Esophagus squamous epithelium (tissue), 5 donors: ENCODE measurements around the gene PLXDC1. TPM values are rescaled to one million over a fixed set of nuclear protein-coding genes. Genes with fewer than 3 reads are reported as not detected.
"Not testable (repeated sequence)": the region's sequence is repeated elsewhere in the genome, so short reads cannot be mapped to it uniquely, and the experiment has no call there.

Experiments used
- DNase-seq: peaks from one replicate; lab custom pipeline; 2025; lab: John Stamatoyannopoulos, UW
- H3K27ac ChIP-seq, 4 donors: fragments of 200-600 bp; sonication (generic); one replicate each; pipeline ENCODE4 v1.5.1; 2016 to 2019; ENCODE audit warnings: mild to moderate bottlenecking in 1 of 4
- H3K27me3 ChIP-seq, 4 donors: fragments of 200-600 bp; sonication (generic); 1 replicate in 3 of 4; 2 replicates in 1 of 4; pipeline versions ENCODE4 v1.5.1 to v1.6.0; 2017 to 2021; ENCODE audit warnings: antibody characterized with exemption in 1 of 4
- H3K36me3 ChIP-seq, 3 donors: fragments of 200-600 bp; sonication (generic); one replicate each; pipeline ENCODE4 v1.5.1; 2016 to 2019
- H3K4me1 ChIP-seq, 3 donors: fragments of 200-600 bp; sonication (generic); one replicate each; pipeline ENCODE4 v1.5.1; 2017 to 2019
- H3K4me3 ChIP-seq, 4 donors: fragments of 200-600 bp; sonication (generic); 1 replicate in 3 of 4; 2 replicates in 1 of 4; pipeline ENCODE4 v1.5.1; 2016 to 2019; ENCODE audit warnings: mild to moderate bottlenecking in 2 of 4, moderate library complexity in 1 of 4
- H3K9me3 ChIP-seq, 3 donors: fragments of 200-600 bp; sonication (generic); one replicate each; pipeline ENCODE4 v1.5.1; 2016 to 2019
- POLR2A ChIP-seq, 4 donors: fragments of 450-650 bp; IDR thresholded peaks; one replicate each; pipeline ENCODE4 v1.6.1; 2017; ENCODE audit warnings: antibody characterized with exemption in 4 of 4, mild to moderate bottlenecking in 4 of 4, moderate library complexity in 3 of 4
- WGBS, 2 donors: methylation state at CpG; one replicate each; pipeline ENCODE4 v1.1.5; 2018; 5-methylcytosine and 5-hydroxymethylcytosine counted together
- intact Hi-C: fragments of 100-400 bp; cut with DNase I; formaldehyde crosslinking; loops from one replicate; pipeline ENCODE4 v1.15.0; 2022
- total RNA-seq, 4 donors: library from RNA; depleted of rRNA; stranded (reverse); fragments of >200 nt; gene quantifications; one replicate each; pipeline ENCODE4 v1.1.0, GENCODE V29; 2016
- TF ChIP-seq, protein P1 (sequence below), 6 experiments: fragments of 450-650 bp in 4 of 6; fragments of 200-600 bp in 2 of 6; sonication (generic) in 2 of 6; IDR thresholded peaks; one replicate each; pipeline ENCODE4 v1.5.1; 2016 to 2019; ENCODE audit warnings: antibody characterized with exemption in 6 of 6, mild to moderate bottlenecking in 4 of 6, moderate library complexity in 4 of 6
- donor health status: DM: yes; HTN: yes; CAD: no.

PLXDC1 gene
- total RNA-seq, 4 donors from 2014 or later, result 1.2 to 7.2 (median 4.6) TPM

DNA sequence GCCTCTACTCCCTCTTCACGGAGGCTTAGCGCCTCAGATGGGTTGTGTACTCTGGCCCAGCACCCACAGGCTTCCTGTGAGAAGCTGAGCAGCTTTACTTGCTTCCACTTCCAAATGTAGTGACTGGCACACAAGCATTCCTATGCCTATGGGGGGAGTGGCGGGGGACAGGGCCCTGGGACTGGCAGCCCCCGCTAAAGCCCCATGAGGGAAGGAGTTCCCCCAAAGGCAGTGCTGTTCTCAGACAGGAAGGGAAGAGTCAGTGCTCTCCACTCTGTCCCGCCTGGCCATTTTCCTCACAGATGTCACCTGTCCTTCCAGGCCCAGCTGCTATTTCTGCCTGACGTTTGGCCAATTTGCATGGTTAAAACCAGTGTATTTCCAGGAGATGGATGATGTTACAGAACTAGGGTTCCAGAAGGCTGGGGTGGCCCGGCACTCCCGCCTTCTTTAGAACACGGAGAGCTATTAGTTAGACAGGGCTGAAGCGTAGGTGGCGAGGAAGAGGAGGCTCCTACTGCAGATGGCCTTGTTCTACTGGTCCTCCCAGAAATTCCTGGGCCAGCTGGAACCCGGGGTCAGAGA is 100.3 kb downstream of the PLXDC1 start:
- TF ChIP-seq POLR2A (IDR thresholded peaks at IDR 0.05), result no peak
- TF ChIP-seq, protein P1, sequence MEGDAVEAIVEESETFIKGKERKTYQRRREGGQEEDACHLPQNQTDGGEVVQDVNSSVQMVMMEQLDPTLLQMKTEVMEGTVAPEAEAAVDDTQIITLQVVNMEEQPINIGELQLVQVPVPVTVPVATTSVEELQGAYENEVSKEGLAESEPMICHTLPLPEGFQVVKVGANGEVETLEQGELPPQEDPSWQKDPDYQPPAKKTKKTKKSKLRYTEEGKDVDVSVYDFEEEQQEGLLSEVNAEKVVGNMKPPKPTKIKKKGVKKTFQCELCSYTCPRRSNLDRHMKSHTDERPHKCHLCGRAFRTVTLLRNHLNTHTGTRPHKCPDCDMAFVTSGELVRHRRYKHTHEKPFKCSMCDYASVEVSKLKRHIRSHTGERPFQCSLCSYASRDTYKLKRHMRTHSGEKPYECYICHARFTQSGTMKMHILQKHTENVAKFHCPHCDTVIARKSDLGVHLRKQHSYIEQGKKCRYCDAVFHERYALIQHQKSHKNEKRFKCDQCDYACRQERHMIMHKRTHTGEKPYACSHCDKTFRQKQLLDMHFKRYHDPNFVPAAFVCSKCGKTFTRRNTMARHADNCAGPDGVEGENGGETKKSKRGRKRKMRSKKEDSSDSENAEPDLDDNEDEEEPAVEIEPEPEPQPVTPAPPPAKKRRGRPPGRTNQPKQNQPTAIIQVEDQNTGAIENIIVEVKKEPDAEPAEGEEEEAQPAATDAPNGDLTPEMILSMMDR (IDR thresholded peaks at IDR 0.05), result no peak
- H3K9me3 ChIP-seq, result peaks cover 0 to 31% (median 30%) of the 10 kb centered on the region in 3 donors
- H3K36me3 ChIP-seq, result no peaks in the 10 kb centered on the region
- H3K27ac ChIP-seq, result no peak overlapping the region
- no peak overlapping the region for H3K4me3 ChIP-seq
- WGBS, 2 donors, result 89 to 92% methylated on average over 8 to 12 of the region's 12 CpGs
- no peaks in the 10 kb centered on the region for H3K27me3 ChIP-seq
- no peaks in the 10 kb centered on the region for H3K4me1 ChIP-seq
- intact Hi-C loops, result no loop called here
- no peak for DNase-seq

DNA sequence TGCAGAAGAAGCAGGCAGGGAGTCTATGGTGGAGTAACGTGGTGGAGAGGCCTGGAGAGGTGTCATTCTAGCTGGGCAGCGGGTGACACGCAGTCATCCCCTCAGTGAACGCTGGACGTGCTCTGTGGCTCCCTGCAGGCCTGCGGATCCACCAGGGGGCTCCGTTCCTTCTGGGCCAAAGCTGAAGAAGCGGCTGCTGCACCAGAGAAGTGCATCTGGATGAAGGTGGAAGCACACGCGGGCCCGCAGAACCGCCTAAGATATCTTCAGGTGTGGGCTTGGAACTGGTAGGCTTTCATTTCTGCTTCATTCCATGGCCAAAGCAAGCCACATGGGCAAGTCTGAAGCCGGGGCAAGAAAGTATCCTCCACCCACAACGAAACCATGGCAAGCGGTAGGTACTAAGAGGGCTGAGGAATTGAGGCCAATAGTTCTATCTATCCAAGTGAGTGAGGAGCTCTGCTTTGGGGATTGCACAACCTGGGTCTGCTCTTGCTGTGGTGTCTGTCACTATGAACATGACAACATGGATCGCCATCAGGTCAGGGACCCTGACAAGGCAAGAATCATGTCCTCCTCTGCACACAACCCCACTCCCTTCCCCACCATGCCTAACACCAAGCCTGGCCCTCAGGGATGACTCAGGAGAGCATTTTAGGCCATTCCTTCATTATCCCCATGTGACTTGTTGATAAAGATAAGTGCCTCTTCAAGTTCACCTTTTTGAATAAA is 105.3 kb downstream of the PLXDC1 start:
- TF ChIP-seq POLR2A (IDR thresholded peaks at IDR 0.05), result no peak
- TF ChIP-seq, protein P1 (IDR thresholded peaks at IDR 0.05), result no peak
- H3K4me1 ChIP-seq, result no peaks in the 10 kb centered on the region
- intact Hi-C loops, result no loop called here
- no peak for DNase-seq
- 86 to 89% methylated on average over 8 to 13 of the region's 16 CpGs for WGBS, 2 donors
- H3K4me3 ChIP-seq, result no peak overlapping the region
- H3K27me3 ChIP-seq, result no peaks in the 10 kb centered on the region
- H3K9me3 ChIP-seq, result peaks cover 0 to 42% (median 38%) of the 10 kb centered on the region in 3 donors
- H3K36me3 ChIP-seq, result no peaks in the 10 kb centered on the region
- H3K27ac ChIP-seq, result no peak overlapping the region

DNA sequence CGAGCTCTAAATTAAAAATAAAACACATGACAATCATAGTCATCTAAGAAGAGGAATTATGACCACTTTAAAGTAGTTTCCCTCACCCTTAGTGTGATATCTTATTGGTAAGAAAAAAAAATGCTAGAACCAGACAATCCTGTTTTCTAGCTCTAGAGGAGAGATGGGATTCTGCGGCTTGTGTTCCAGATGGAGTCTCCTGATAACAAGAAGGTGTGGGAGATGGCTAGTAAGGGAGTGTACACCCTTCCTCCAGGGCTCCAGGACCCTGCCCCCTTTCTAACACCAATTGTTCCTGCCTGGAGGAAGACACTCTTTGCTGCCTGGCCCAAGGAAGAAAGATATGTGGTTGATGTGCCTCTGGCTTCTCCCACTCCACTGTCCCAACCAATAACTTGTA is 115.4 kb downstream of the PLXDC1 start:
- intact Hi-C loops, result no loop called here
- 52 to 57% methylated on average over 2 of the region's 2 CpGs for WGBS, 2 donors
- no peak for DNase-seq
- Histone ChIP-seq H3K4me3 (no peak overlapping the region), H3K27ac (no peak overlapping the region), H3K27me3 (no peaks in the 10 kb centered on the region), H3K36me3 (no peaks in the 10 kb centered on the region), H3K9me3 (no peaks in the 10 kb centered on the region), H3K4me1 (peaks cover 0 to 24% (median 0%) of the 10 kb centered on the region in 3 donors)
- no peak for TF ChIP-seq POLR2A (IDR thresholded peaks at IDR 0.05)
- TF ChIP-seq, protein P1 (IDR thresholded peaks at IDR 0.05), result no peak

DNA sequence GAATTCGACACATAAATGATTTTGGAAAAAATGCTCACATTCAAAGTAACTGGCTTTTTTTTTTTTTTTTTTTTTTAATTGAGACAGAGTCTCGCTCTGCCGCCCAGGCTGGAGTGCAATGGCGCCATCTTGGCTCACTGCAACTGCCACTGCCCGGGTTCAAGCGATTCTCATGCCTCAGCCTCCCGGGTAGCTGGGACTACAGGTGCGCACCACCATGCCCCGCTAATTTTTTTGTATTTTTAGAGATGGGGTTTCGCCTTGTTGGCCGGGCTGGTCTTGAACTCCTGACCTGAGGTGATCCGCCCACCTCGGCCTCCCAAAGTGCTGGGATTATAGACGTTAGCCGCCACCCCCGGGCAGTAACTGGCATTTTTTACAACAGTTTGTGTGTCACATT is 115.9 kb downstream of the PLXDC1 start:
- DNase-seq, H3K9me3 ChIP-seq, H3K27ac ChIP-seq, H3K36me3 ChIP-seq, H3K4me3 ChIP-seq, intact Hi-C loops, H3K27me3 ChIP-seq: not testable (repeated sequence)
- 82 to 85% methylated on average over 11 to 16 of the region's 16 CpGs for WGBS, 2 donors
- H3K4me1 ChIP-seq, result peaks cover 0 to 24% (median 0%) of the 10 kb centered on the region in 3 donors

DNA sequence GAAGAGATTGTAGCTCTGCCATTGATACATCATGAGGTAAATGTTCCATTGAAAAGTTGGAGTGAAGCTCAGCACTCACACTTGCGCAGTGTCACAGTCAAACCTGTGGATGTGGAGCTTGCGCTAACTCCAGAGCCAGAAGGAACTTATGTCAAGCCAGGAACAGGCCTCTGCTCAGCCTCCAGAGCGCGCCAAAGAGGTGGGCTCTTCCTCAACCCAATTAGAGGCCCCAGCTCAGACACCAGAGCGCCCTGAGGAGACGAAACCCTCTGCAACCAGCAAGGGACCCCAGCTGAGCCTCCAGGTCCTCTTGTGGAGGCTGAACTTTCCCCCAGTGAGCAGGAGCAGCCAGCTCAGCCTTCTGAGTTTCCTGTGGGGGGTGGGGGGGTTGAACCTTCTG is 122.7 kb downstream of the PLXDC1 start:
- Histone ChIP-seq H3K36me3 (no peaks in the 10 kb centered on the region), H3K27me3 (peaks cover 0 to 9% (median 0%) of the 10 kb centered on the region in 4 donors), H3K4me3 (no peak overlapping the region), H3K9me3 (no peaks in the 10 kb centered on the region), H3K4me1 (peaks cover 6 to 32% (median 9%) of the 10 kb centered on the region in 3 donors), H3K27ac (no peak overlapping the region)
- intact Hi-C loops, result no loop called here
- no peak for DNase-seq
- TF ChIP-seq POLR2A (IDR thresholded peaks at IDR 0.05), result no peak
- TF ChIP-seq, protein P1 (IDR thresholded peaks at IDR 0.05), result no peak
- WGBS, 2 donors, result 100% methylated on average over 2 of the region's 6 CpGs; no CpG with 5 or more reads in 1 of the 2 donors
